Chondrocyte (in vitro differentiated cells): ENCODE results near the gene PPP1R2B. TPM values are rescaled to one million over a fixed set of nuclear protein-coding genes. Genes with fewer than 3 reads are reported as not detected.
"Not testable (repeated sequence)": the region's sequence is repeated elsewhere in the genome, so short reads cannot be mapped to it uniquely, and the experiment has no call there.

ENCODE experiments used
- DNase-seq: peaks from one replicate; pipeline ENCODE4 v3.0.0; 2021; ENCODE audit warnings: mixed read lengths, low spot score
- H3K27ac Mint-ChIP-seq: one replicate; pipeline ENCODE4 v1.8.0; 2021; ENCODE audit warnings: mild to moderate bottlenecking, moderate library complexity, mixed read lengths; ENCODE audit not compliant: unreplicated experiment
- H3K27me3 Mint-ChIP-seq: 2 replicates; pipeline ENCODE4 v1.8.0; 2021; ENCODE audit warnings: low read depth, mixed read lengths
- H3K36me3 Mint-ChIP-seq: 2 replicates; pipeline ENCODE4 v1.8.0; 2021; ENCODE audit warnings: low read depth, mixed read lengths
- H3K4me1 Mint-ChIP-seq: 2 replicates; pipeline ENCODE4 v1.8.0; 2021; ENCODE audit warnings: low read depth, mild to moderate bottlenecking, mixed read lengths
- H3K4me3 Mint-ChIP-seq: one replicate; pipeline ENCODE4 v1.8.0; 2021; ENCODE audit warnings: mild to moderate bottlenecking, moderate library complexity, mixed read lengths; ENCODE audit not compliant: unreplicated experiment
- H3K9me3 Mint-ChIP-seq: 2 replicates; pipeline ENCODE4 v1.8.0; 2021; ENCODE audit warnings: low read depth, mixed read lengths
- total RNA-seq: library from RNA; stranded (reverse); gene quantifications from 3 replicates; pipeline ENCODE4 v1.2.1, GENCODE V29; 2021
- TF ChIP-seq, protein P1 (sequence below): fragments of 200-600 bp; sonication (generic); IDR thresholded peaks from 2 replicates; pipeline ENCODE4 v1.5.0; 2021; ENCODE audit warnings: antibody characterized with exemption, mild to moderate bottlenecking, moderate library complexity

PPP1R2B gene
- total RNA-seq, 1 donor from 2014 or later, result not detected

DNA sequence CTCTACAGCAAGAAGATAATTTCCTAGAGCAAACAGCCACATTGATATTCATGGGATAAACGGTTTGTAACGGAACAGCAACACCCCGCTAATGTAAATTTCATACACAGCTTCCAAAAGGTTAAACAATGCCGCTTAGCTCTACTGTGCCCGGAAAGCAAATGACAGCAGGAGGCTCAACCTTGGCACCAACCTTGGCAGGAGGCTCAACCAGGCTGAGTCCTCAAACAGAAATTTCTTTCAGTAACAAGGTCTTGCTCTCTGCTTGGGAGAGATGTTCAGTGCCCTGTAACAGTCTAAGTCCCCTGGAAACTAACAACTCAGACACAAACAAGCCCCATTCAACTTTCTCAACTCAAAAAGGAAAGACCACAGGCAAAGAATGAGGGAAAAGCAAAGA is 11.1 kb upstream of the PPP1R2B start:
- H3K27ac Mint-ChIP-seq, result no peak overlapping the region
- H3K27me3 Mint-ChIP-seq, result peaks cover 15% of the 10 kb centered on the region
- H3K36me3 Mint-ChIP-seq, result no peaks in the 10 kb centered on the region
- no peak overlapping the region for H3K4me3 Mint-ChIP-seq
- H3K4me1 Mint-ChIP-seq, result no peaks in the 10 kb centered on the region
- TF ChIP-seq, protein P1, sequence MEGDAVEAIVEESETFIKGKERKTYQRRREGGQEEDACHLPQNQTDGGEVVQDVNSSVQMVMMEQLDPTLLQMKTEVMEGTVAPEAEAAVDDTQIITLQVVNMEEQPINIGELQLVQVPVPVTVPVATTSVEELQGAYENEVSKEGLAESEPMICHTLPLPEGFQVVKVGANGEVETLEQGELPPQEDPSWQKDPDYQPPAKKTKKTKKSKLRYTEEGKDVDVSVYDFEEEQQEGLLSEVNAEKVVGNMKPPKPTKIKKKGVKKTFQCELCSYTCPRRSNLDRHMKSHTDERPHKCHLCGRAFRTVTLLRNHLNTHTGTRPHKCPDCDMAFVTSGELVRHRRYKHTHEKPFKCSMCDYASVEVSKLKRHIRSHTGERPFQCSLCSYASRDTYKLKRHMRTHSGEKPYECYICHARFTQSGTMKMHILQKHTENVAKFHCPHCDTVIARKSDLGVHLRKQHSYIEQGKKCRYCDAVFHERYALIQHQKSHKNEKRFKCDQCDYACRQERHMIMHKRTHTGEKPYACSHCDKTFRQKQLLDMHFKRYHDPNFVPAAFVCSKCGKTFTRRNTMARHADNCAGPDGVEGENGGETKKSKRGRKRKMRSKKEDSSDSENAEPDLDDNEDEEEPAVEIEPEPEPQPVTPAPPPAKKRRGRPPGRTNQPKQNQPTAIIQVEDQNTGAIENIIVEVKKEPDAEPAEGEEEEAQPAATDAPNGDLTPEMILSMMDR, result no peak
- no peaks in the 10 kb centered on the region for H3K9me3 Mint-ChIP-seq
- DNase-seq, result no peak

DNA sequence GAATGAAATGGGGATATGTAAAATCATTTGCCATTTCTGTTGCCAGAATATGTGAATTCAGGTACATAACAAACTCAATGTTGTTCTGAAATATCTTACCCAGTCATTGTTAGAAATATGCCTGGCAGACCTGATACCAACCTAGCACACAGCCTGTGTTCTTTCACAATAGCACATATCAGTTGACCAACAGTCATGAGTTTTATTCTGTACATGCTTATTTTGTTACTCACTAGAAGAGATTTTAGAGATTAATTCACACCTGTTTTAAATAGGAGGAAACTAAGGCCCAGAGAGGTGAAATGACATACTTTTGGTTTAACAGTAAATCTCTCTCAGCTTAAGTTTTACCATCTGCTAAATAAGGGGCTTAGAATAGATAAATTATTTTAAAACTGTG is 8.4 kb upstream of the PPP1R2B start:
- no peak for DNase-seq
- TF ChIP-seq, protein P1, result no peak
- H3K27ac Mint-ChIP-seq, result no peak overlapping the region
- no peak overlapping the region for H3K4me3 Mint-ChIP-seq
- H3K36me3 Mint-ChIP-seq, result no peaks in the 10 kb centered on the region
- H3K4me1 Mint-ChIP-seq, result no peaks in the 10 kb centered on the region
- H3K27me3 Mint-ChIP-seq, result peaks cover 10% of the 10 kb centered on the region
- H3K9me3 Mint-ChIP-seq, result no peaks in the 10 kb centered on the region

DNA sequence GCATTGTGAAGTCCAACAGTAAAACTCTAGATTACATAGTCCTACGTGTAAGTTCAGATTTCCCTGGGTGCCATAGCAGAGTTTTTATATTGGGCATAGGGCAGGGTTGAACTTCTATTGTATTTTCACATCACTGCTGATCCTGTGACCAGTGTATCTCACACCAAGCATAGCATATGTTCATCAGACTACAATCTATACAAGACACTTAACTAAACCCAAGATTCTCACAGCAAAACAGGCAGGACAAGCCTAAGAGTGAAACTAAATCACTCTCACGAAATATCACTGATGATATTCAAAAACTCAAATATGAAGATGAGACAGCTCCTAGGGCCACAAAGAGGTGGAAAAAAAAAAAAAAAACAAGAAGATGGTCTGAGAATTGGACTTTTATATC is 3.2 kb upstream of the PPP1R2B start:
- H3K27ac Mint-ChIP-seq, result no peak overlapping the region
- no peaks in the 10 kb centered on the region for H3K36me3 Mint-ChIP-seq
- TF ChIP-seq, protein P1, result no peak
- DNase-seq, result no peak
- peaks cover 4% of the 10 kb centered on the region for H3K27me3 Mint-ChIP-seq
- H3K9me3 Mint-ChIP-seq, result peaks cover 10% of the 10 kb centered on the region
- H3K4me3 Mint-ChIP-seq, result no peak overlapping the region
- H3K4me1 Mint-ChIP-seq, result no peaks in the 10 kb centered on the region

DNA sequence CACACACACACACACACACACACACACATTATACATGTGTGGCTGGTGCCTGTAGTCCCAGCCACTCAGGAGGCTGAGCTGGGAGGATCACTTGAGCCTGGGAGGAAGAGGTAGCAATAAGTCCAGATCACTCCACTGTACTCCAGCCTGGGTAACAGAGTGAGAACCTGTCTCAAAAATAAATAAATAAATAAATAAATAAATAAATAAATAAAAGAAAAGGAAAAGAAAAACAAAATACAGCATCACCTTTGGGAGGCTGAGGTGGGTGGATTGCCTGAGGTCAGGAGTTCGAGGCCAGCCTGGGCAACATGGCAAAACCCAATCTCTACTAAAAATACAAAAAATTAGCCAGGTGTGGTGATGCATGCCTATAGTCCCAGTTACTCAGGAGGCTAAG is 1.6 kb upstream of the PPP1R2B start:
- not testable (repeated sequence) for H3K4me3 Mint-ChIP-seq, H3K36me3 Mint-ChIP-seq, H3K4me1 Mint-ChIP-seq

DNA sequence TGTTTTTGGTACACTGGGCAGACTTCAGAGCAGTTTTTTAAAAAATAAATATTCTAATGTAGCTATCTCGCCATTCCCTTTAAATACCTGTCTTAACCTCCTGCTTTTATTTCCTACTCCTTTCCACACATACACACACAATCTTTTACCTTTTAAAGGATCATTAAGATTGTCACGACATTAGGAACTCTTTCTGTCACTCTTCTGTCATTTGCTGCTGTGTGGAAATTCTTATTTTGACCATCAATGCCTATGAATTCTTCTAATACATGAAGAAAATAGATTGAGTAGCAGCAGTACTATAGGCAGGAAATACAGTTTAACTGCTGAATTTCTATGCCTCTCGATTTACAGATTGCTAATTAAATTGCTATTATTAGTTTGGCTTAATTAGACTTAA is 1.8 kb downstream of the PPP1R2B start:
- Mint-ChIP-seq H3K27me3 (peaks cover 4% of the 10 kb centered on the region), H3K36me3 (no peaks in the 10 kb centered on the region), H3K27ac (no peak overlapping the region), H3K4me1 (no peaks in the 10 kb centered on the region), H3K4me3 (no peak overlapping the region), H3K9me3 (peaks cover 26% of the 10 kb centered on the region)
- no peak for DNase-seq
- TF ChIP-seq, protein P1, result no peak

More for the DNA sequence above, 1.6 kb upstream of the PPP1R2B start:
- DNase-seq, H3K27ac Mint-ChIP-seq, H3K9me3 Mint-ChIP-seq, H3K27me3 Mint-ChIP-seq: not testable (repeated sequence)

DNA sequence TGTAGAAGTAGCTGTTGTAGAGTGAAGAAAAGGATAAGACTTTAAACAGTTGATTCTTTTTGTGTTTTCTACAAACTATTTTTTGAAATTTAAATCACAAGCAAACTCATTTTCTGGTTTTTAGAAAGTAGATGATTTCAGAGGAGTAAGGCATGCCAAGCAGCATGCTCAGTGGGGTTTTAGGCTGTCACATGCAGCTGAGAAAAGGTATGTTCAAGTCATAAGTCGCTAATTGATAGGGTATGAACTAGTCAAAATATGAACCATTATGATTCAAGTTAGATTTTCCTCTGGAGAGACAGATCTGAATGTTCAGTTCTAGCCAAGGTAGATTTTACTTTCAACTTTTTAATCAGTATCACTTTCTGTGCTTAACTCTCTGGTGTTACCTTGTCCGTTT is 3.0 kb downstream of the PPP1R2B start:
- not testable (repeated sequence) for H3K27me3 Mint-ChIP-seq, H3K36me3 Mint-ChIP-seq, H3K27ac Mint-ChIP-seq, H3K4me3 Mint-ChIP-seq, H3K4me1 Mint-ChIP-seq, DNase-seq
- peaks cover 26% of the 10 kb centered on the region for H3K9me3 Mint-ChIP-seq
